Activated CD4-positive, alpha-beta T cell treated with anti-CD3 and anti-CD28 coated beads, Interleukin-2, Interleukin-4, amounts not matched to agents 100 ng/mL and 50 ng/mL, durations not matched to agents 16 hours and 8 hours (primary cell): ENCODE measurements around the gene DNPEP.

Source experiments
- DNase-seq: peaks from one replicate; pipeline ENCODE4 v3.0.0-alpha.2; 2020; ENCODE audit warnings: low spot score

DNPEP gene

DNA sequence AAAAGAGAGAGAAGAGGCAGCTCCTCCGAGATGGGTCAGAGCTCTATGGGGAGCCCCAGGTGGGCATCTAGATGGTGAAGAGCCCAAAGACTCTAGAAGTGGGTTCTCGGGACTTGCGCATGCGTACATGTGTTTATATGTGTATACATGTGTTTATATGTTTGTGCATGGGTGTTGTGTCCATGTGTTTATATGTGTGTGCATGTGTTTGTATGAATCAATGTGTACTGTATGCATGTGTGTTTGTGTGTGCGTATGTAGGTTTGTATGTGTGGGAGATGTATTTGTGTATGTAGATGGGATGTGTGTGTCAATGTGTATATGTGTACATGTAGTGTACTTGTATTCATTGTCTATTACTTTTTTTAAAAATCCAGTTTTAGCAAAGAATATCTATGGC is 25.6 kb downstream of the DNPEP start:
- DNase-seq: no peak

DNA sequence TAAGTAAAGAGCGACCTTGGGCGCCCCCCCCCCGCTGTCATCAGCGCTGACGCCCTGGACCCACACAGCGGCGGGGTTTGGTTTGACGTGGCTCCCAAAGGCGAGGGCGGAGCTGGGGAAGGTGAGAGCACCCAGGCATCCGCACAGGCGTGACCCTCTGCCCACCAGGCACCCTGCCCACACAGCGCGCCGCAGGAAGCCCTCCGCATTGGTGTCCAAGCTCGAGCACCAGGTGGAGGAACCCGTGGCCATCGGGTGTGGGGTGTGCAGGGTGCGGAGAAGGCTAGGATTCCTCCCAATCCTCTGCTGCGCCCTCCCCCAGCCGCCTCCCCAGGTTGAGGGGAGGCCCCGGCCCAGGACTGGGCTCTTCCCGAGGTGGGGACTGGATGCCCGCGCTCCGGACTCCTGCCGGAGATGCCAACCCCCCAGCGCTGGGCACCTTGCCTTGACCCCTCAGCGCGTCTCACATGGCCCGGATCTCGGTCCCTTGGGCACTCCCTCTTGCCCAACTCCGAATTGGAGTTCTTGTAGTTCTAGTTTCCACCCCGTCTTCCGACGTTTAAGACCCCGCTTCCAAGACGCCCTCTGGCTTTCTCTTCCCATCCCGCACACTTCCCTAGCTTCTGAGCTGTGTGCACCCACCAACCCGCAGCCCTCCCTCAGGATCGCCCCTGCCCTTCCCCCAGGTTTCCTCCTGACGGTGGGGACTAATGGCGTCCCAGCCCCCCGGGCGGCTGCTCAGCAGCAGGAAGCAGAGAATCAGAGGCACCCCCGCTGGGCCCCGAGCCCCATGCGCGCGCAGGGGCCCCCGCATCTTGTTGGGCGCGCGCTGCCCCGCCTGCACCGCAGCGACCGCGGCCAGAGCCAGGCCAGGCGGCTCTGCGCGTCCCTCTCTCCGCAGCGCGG is 29.3 kb downstream of the DNPEP start:
- DNase-seq: no peak

DNA sequence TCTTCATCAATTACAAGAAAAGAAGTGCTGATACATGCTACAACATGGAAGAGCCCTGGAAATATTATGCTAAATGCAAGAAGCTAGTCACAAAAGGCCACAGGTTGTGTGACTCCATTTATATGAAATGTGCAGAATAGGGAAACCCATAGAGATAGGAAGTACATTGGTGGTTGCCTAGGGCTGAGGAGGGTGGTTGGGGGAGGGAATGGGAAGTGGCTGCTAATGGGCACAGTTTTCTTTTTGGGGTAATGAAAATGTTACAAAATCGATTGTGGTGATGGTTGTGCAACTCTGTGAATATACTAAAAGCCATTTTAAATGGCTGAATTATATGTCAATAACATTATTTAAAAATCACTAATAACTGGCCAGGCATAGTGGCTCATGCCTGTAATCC is 30.9 kb downstream of the DNPEP start:
- DNase-seq: no peak

DNA sequence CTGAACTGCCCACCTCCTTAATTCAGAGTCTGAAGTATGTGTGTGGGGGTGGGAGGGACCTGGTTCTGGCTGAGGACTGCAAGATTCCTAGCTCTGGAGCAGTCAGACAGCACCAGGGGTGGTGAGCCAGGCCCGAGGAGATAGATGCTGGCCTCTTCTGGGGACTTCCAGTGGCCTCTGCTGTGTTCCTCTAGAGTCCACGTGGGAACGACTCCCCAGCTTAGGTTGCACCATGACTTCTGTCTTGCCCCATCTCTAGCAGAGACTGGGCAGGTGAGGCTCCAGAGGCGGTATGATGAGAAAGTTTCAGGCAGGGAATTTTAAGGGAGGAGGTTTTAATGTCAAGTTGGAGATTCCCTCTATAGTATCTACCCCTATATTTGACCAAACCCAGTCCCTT is 33.1 kb downstream of the DNPEP start:
- DNase-seq: no peak

DNA sequence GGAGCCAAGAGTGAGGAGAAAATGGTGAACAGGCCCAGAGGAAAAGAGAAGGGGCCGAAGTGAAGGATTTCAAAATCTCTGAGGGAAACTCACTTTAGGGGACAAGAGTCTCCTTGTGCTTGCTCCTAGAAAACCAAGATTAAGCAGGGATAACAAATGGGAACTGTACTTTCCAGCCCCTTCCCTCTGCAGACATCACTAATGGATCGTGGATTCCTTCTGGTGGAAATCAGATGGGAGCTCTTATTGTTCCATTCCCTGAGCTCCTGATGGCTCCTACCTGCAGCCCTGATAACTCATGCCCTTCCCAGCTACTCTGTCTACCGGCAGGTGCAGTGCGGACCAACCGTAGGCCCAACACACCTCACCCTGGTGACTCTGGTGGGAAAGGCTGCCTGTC is 34.6 kb downstream of the DNPEP start:
- no peak for DNase-seq

DNA sequence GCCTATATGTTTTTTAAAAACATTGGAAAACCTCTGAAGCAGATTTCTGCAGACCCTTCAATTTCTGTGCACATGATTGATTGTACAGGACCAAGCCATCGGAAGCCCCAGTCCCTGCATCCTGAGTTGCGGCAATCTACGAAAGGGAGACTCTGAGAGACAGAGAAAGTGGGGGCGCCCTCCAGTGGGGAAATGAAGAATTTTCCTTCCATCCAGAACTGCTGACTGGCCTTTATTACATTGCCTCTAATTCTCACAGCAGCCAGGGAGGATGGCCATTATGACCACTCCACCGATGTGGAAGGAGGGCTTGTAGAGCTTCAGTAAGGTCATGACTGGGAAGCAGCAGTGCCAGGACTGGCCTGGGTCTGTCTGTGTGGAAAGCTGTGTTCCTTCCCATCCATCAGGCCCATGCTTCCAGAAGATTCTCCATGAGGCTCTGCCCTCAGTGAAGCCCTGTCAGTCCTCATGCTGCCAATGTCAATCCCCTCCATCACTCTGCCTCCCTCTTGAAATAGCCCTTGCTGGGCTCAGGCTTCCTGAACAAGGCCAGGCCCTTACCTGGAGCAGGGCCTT is 35.2 kb downstream of the DNPEP start:
- DNase-seq: peak; percentile 58

DNA sequence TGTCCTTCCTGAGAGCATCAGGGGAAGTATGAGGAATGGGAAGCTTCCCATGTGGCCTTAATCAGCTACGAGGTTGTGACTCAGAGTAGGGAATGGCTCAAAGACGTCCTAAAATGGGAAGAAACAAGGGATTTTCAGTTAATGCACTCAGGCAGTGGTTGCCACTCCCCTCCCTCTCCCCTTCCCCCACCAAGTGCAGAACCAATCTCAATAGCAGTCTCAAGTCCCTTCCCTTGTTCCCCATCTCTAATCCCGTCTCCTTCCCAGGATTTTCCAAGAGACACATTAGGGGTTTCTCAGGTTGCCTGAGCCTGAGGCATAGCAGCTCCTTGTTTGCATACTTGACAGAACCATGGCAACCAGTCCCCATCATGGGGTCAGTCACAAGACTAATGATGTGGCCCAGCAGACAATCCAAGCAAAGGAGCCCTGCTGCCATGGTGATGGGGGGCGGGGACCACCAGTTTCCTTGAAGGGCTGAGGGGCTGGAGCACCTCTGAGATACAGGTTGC is 36.9 kb downstream of the DNPEP start:
- no peak for DNase-seq

DNA sequence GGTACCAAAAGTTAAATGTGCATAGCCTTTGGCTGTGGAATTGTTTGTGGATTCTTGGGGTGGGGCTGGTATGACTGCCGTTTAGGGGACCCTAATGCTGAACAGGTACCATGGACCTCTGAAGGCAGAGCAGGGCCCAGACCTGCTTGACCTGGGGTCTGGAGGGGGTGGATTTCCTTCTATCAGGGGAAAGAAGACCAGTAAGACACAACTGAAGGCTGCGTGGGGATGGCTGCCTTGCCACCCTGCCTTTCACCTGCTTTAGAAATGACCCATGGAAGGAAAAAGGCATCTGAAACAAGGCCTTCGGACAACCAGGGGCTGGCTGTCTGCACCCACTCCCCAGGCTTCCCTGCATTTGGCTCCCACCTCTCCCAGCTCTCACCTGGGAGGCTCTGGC is 37.5 kb downstream of the DNPEP start:
- DNase-seq: no peak

DNA sequence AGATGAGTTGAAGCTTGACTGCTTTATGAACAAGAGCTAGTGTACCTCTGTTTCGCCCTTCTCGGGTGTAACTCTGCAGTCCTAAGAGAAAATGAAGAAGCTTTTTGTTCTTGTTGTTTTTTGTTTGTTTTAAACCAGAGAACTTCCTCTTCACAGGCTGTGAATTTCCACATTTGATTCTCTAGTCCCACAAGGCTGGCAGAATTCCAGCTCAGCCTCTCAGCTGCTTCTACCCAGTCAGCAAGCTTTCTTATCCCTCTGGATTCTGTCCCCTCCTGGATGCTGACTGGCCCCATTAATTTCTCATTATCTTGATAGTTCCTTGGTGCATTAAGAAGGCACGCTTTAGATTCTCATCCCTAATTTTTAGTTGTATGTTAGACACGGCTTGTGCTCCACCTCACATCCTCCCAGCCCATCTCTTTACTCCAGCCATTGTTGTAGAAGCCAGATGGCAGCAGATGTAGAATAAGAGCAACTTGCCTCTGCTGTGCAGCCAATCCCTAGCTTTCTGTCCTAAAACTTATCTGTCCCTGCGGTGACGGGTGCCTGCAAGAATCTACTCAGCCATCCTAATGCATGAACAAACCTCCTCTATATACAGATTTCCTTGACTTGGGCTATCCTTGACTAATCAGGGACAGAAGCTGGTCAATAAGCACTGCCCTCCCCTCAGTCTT is 42.8 kb downstream of the DNPEP start:
- no peak for DNase-seq

DNA sequence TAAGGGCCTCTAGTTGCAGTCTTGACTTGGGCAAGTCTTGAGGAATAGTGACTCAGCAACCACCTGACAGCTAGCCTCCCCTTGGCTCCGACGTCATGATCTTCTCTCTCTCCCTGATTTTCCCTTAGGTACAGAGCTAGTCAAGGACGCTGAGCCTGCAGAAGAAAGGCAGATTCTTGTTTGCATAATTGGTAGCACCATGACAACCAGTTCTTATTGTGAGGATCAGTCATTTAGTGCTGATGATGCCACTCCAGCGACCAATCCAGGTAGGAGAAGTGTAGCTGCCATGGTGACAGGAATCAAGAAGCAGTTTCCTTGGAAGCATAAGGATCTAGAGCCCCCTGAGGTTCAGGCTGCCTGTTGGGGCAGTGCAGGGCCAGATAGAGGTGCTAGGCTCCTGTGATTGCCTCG is 52.3 kb downstream of the DNPEP start:
- DNase-seq: no peak

DNA sequence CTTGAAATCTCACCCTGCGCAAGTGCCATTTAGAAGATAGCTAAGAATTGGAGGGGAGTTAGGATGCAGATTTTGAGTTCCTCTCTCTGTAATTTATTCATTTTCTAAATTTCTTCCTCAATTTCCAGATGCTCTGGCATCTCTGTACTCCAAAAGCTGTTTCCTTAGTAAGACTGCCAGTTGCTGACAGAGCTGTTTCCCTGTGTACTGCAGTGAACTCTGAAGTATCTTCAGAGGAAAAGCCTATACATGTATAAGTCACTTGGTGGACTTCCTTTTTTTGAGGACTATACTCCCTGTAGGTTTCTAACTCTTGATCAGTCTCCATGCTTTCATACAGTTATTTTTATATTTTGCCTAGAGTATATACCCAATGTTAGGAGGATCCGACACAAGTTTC is 53.6 kb downstream of the DNPEP start:
- DNase-seq: no peak

DNA sequence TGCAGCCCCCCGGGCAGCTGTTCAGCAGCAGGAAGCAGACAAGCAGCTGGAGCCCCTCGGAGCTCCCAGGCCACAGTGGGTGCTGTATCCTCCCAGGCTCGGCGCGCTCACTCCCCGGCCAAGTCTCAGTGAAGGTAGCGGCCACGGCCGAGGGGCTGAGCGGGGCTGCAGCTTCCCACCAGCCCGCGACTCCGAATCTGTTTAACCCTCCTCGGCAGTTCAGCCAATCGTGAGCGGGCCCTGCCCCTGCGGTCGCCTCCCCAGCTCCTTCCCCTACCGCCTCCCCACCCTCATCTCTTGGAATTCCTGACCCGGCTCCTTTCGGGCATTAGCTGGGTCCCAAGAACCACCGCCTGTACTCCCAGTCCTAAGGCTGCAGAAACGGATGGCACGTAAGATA is 55.2 kb downstream of the DNPEP start, which contains the start of gene RESP18:
Gene RESP18 (minus strand): TSS at position 203 of the 400 bp plus-strand sequence.
- no peak for DNase-seq

DNA sequence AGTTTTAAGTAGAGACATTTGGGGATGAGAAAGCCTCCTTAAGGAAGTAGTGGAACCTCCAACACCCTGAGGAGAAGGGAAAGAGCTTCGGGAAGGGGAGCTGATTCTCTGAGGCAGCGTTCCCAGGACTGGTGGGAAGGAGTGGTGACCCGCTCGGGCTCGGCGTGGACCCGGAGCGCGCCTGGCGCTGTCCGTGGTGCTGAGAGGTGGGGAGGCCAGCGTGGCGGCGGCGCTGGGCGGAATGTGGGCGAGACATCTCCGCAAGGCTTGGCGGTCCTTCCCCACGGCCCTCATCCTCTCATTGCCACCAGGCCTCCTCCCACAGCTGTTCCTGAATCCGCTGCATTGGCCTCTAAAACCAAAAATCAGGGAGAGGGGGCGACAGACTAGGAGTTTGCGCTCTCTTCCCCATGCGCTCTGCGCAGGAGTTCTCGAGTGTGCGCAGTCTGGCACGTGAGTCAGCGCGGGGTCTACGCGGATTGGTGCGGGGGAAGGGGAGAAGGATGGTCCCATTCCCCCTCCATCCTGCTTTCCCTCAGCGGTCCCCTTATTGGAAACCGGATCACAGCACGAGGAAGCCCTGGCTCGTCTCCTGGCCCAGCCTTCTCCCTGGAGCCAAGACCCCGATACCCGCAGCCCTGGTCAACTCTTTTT is 56.0 kb downstream of the DNPEP start:
- no peak for DNase-seq

DNA sequence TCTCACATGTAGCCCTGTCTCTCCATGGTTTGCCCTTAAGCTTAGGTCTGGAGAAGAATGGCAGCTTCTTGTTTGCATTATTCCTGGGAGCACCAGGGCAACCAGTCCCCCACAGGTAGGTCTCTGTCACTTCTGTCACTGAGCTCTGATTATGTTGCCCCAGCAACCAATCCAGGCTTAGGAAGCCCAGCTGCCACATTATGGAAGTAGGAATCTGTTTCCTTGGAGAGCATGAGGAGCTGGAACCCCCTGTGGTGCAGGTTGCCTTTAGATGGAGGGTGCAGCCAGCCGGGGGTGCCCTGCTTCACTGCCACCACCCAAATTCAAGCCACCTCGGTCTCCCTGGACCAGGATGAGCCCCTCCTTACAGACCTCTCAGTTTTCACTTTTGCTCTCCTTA is 60.0 kb downstream of the DNPEP start:
- no peak for DNase-seq

DNA sequence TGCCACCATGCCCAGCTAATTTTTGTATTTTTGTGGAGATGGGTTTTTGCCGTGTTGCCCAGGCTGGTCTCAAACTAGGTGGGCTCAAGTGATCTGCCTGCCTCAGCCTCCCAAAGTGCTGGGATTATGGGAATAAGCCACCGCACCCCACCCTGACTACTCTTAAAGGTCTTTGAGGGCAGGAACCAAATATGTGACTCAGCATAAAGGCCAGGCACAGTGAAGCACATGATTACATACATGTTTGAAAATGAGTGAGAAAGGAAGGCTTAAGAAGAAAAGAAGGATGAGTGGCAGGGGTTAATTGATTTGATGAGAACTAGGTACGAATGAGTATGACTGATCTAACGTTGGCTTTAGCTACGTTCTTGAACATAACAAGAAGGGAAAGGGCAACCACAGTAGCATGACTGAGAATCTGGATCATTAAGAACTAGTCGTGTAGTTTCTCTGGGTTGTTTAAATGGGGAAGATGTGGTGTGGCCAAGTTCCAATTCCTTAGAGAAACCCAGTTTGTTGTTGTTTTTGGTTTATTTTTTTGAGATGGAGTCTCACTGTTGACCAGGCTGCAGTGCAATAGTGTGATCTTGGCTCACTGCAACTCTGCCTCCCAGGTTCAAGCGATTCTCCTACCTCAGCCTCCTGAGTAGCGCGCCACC is 61.9 kb downstream of the DNPEP start:
- DNase-seq: no peak

DNA sequence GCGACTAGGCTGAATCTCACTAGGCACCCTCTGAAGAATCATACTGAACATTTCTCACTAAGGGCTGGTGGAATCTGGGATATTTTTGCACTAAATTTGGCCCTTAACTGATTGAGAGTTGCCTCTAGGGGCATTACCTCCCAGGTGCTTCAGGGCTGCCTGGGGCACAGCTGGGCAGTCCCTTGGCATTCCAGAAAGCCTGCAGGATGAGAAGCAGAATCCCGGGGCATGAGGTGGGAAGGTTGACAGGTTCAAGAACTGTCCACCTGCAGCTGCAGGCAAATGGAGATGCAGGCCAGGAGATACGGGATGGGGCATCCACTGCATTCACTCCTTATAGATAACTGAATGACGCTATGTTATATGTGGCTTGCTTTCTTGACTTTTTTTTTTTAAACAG is 62.6 kb downstream of the DNPEP start:
- DNase-seq: no peak

DNA sequence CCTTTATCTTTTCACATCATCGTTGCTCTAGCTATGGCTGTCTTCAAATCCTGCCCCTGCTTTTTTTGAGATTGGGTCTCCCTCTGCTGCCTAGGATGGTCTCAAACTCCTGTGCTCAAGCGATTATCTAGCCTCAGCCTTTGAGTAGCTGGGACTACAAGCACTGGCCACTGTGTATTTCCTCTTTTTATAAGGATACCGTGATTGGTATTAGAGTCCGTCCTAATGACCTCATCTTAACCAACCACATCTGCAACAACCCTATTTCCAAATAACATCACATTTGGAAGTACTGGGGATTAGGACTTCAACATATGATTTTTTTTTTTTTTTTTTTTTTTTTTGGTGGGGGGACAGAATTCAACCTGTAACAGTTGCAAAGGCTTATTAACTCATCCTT is 64.3 kb downstream of the DNPEP start:
- DNase-seq: no peak
